Measurements from ENCODE around the gene PLCB1. TPM values are rescaled to one million over a fixed set of nuclear protein-coding genes. Genes with fewer than 3 reads are reported as not detected.
A peak's percentile ranks its signal among the peaks of the same experiment; 100 is the strongest.

Gene PLCB1
- total RNA-seq, 1 donor: 35.4 TPM

GRCh38 chr20:8208226-8208625, 76.2 kb downstream of the PLCB1 start:
- TF ChIP-seq, protein P1, sequence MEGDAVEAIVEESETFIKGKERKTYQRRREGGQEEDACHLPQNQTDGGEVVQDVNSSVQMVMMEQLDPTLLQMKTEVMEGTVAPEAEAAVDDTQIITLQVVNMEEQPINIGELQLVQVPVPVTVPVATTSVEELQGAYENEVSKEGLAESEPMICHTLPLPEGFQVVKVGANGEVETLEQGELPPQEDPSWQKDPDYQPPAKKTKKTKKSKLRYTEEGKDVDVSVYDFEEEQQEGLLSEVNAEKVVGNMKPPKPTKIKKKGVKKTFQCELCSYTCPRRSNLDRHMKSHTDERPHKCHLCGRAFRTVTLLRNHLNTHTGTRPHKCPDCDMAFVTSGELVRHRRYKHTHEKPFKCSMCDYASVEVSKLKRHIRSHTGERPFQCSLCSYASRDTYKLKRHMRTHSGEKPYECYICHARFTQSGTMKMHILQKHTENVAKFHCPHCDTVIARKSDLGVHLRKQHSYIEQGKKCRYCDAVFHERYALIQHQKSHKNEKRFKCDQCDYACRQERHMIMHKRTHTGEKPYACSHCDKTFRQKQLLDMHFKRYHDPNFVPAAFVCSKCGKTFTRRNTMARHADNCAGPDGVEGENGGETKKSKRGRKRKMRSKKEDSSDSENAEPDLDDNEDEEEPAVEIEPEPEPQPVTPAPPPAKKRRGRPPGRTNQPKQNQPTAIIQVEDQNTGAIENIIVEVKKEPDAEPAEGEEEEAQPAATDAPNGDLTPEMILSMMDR (IDR thresholded peaks at IDR 0.05; ENCODE audit: insufficient read depth, low read depth, low read length): no peak
- H3K4me3 ChIP-seq (ENCODE audit: low read depth, low read length): no peak overlapping the region
- DNase-seq (ENCODE audit: low read depth): peak; percentile 6

DNA sequence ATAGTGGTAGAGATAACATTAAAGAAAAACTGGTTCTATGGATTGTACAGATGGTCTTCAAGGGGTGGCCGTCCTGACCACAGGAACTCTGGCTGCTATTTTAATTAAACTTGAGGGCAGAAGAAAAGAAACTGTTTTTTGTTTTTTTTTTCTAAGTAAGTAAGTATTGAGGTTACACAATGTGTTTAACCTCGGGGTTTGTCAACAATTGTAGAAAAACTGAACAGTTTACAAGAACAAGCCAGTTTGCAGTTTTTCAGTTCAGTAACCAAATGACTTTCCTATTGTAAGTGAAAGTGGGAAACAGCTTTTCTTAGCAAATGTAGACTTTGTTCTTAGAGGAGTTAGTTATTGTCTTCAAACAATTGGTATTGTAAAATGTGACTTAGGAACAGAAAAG, 77.0 kb downstream of the PLCB1 start:
- peak; percentile 75 for DNase-seq (ENCODE audit: low read depth)
- TF ChIP-seq, protein P1 (IDR thresholded peaks at IDR 0.05; ENCODE audit: insufficient read depth, low read depth, low read length): no peak
- no peak overlapping the region for H3K4me3 ChIP-seq (ENCODE audit: low read depth, low read length)

DNA sequence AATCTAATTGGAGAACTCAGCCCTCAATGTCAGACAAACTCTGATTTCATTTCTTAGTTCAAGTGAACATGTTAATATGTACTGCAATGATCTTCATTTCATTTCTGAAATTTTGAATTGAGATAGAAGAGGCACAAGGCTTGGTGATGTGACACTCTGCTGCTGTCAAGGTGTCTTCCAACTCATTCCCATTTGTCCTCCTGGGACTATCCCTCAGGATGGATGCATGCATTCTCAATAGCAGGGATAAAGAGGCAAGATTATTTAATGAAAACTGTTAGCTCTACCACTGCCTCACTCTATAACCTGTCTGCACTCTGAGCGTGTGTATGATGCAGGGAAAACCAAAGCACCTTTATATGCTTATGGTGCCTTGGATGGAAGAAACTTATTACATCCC, 78.7 kb downstream of the PLCB1 start:
- no peak for DNase-seq (ENCODE audit: low read depth)
- no peak overlapping the region for H3K4me3 ChIP-seq (ENCODE audit: low read depth, low read length)
- TF ChIP-seq, protein P1 (IDR thresholded peaks at IDR 0.05; ENCODE audit: insufficient read depth, low read depth, low read length): no peak

GRCh38 chr20:8212286-8212685, 80.2 kb downstream of the PLCB1 start:
- peak; percentile 42 for DNase-seq (ENCODE audit: low read depth)
- H3K4me3 ChIP-seq (ENCODE audit: low read depth, low read length): no peak overlapping the region
- TF ChIP-seq, protein P1 (IDR thresholded peaks at IDR 0.05; ENCODE audit: insufficient read depth, low read depth, low read length): no peak

DNA sequence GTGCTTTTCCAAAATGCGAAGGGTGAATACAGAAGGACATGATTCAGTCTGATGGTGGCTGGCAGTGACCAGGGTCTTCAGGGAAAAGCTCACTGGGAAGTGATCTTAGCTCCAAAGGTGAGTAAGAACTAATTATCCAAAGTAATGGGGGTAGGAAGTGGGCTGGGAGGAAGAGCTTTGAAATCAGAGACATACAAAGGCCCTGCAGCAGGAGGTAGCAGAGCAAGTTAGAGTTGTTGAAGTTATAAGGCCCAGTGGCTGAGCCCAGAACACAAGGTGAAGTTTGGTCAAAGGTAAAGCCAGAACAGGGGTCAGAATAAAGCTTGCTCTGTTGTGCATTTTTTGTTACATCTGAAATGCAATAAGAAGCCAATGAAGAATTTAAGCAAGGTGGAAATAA, 81.2 kb downstream of the PLCB1 start:
- TF ChIP-seq, protein P1 (IDR thresholded peaks at IDR 0.05; ENCODE audit: insufficient read depth, low read depth, low read length): no peak
- DNase-seq (ENCODE audit: low read depth): no peak
- H3K4me3 ChIP-seq (ENCODE audit: low read depth, low read length): no peak overlapping the region

GRCh38 chr20:8213831-8214587, 81.9 kb downstream of the PLCB1 start:
- TF ChIP-seq, protein P1 (IDR thresholded peaks at IDR 0.05; ENCODE audit: insufficient read depth, low read depth, low read length): no peak
- H3K4me3 ChIP-seq (ENCODE audit: low read depth, low read length): no peak overlapping the region
- DNase-seq (ENCODE audit: low read depth): no peak

GRCh38 chr20:8215361-8215781, 83.3 kb downstream of the PLCB1 start:
- peak; percentile 85 for DNase-seq (ENCODE audit: low read depth)
- TF ChIP-seq, protein P1 (IDR thresholded peaks at IDR 0.05; ENCODE audit: insufficient read depth, low read depth, low read length): no peak
- no peak overlapping the region for H3K4me3 ChIP-seq (ENCODE audit: low read depth, low read length)

Measured in fibroblast of villous mesenchyme (primary cell).